Left ventricle myocardium inferior (tissue), 1 donor: ENCODE measurements around the gene PPBP. TPM values are rescaled to one million over a fixed set of nuclear protein-coding genes. Genes with fewer than 3 reads are reported as not detected.

ENCODE experiments used
- DNase-seq: peaks from one replicate; pipeline ENCODE4 v3.0.0-alpha.2; 2020
- H3K27ac ChIP-seq: fragments of 200-600 bp; replicated peaks from 2 replicates; pipeline ENCODE4 v1.8.0; 2021
- H3K27me3 ChIP-seq: fragments of 200-600 bp; 2 replicates; pipeline ENCODE4 v1.8.0; 2021; ENCODE audit warnings: low read depth
- H3K36me3 ChIP-seq: fragments of 200-600 bp; 2 replicates; pipeline ENCODE4 v1.8.0; 2021
- H3K4me1 ChIP-seq: fragments of 200-600 bp; 2 replicates; pipeline ENCODE4 v1.8.0; 2021
- H3K4me3 ChIP-seq: fragments of 200-600 bp; 2 replicates; pipeline ENCODE4 v1.8.0; 2021; ENCODE audit warnings: mild to moderate bottlenecking, moderate library complexity
- H3K9me3 ChIP-seq: fragments of 200-600 bp; replicated peaks from 2 replicates; pipeline ENCODE4 v1.8.0; 2021
- CTCF ChIP-seq: fragments of 200-600 bp; IDR thresholded peaks from 2 replicates; pipeline ENCODE4 v1.8.0; 2021; ENCODE audit warnings: antibody characterized with exemption, mild to moderate bottlenecking, borderline replicate concordance
- intact Hi-C: fragments of 100-400 bp; cut with micrococcal nuclease; formaldehyde crosslinking; loops from one replicate; pipeline ENCODE4 v1.11.0; 2022
- total RNA-seq: library from RNA; stranded (reverse); fragmentation: NEBNext Ultra II Directional; extraction: Animal tissue kit (Norgen Biotek cat#: 25700); gene quantifications from one replicate; pipeline ENCODE4 v1.2.1, GENCODE V29; 2021
- donor health status: DM: no; HTN: yes; CAD: no; lungs with severe emphysema.

The PPBP gene
- total RNA-seq, 1 donor from 2014 or later, result 1.2 TPM

- TF ChIP-seq CTCF, result no peak
- Histone ChIP-seq H3K9me3 (peaks cover 66% of the 10 kb centered on the region), H3K27ac (no peak overlapping the region), H3K36me3 (no peaks in the 10 kb centered on the region), H3K4me3 (no peak overlapping the region), H3K4me1 (no peaks in the 10 kb centered on the region), H3K27me3 (no peaks in the 10 kb centered on the region)
- intact Hi-C loops, result no loop called here
- DNase-seq, result no peak
Measured at GRCh38 chr4:73974352-73974751, 13.6 kb downstream of the PPBP start.

- DNase-seq, result no peak
- no peak for TF ChIP-seq CTCF
- no peak overlapping the region for H3K27ac ChIP-seq
- no peaks in the 10 kb centered on the region for H3K36me3 ChIP-seq
- H3K4me1 ChIP-seq, result no peaks in the 10 kb centered on the region
- no peak overlapping the region for H3K4me3 ChIP-seq
- H3K27me3 ChIP-seq, result peaks cover 14% of the 10 kb centered on the region
- intact Hi-C loops, result no loop called here
- H3K9me3 ChIP-seq, result peaks cover 64% of the 10 kb centered on the region
Measured at GRCh38 chr4:73970945-73971344, 17.0 kb downstream of the PPBP start.

GRCh38 chr4:73970011-73970410, 18.0 kb downstream of the PPBP start:
- no peak for DNase-seq

DNA sequence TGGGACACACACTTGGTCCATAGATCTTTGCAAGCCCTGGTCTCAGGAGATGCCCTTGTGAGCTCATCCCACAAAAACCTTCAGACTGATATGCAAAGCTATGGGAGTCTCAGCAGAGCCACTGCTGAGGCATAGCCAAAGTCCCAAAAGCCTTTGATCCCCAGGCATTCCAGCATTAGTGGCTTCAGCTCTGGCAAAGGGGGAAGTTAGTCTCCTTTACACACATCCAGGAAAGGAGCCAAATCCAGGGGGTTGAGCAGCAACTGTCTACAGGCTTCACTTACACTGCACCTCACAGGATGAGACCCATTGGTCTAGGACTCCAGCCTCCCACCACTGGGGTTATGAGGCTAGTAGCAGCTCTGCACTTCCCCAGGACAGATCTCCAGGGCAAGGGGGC, 20.1 kb downstream of the PPBP start:
- no peaks in the 10 kb centered on the region for H3K4me1 ChIP-seq
- intact Hi-C loops, result no loop called here

More at GRCh38 chr4:73970011-73970410, 18.0 kb downstream of the PPBP start:
- intact Hi-C loops, result no loop called here
- Histone ChIP-seq H3K36me3 (no peaks in the 10 kb centered on the region), H3K9me3 (peaks cover 55% of the 10 kb centered on the region), H3K4me1 (no peaks in the 10 kb centered on the region), H3K27me3 (peaks cover 22% of the 10 kb centered on the region), H3K4me3 (no peak overlapping the region), H3K27ac (no peak overlapping the region)
- no peak for TF ChIP-seq CTCF

GRCh38 chr4:73964862-73965611, 23.0 kb downstream of the PPBP start:
- Histone ChIP-seq H3K36me3 (no peaks in the 10 kb centered on the region), H3K27me3 (peaks cover 22% of the 10 kb centered on the region), H3K4me3 (no peak overlapping the region), H3K9me3 (peaks cover 25% of the 10 kb centered on the region), H3K4me1 (no peaks in the 10 kb centered on the region), H3K27ac (no peak overlapping the region)
- TF ChIP-seq CTCF, result peak; percentile 20
- DNase-seq, result no peak
- intact Hi-C loops, result no loop called here

More for the DNA sequence above, 20.1 kb downstream of the PPBP start:
- no peak for DNase-seq
- TF ChIP-seq CTCF, result no peak
- Histone ChIP-seq H3K27me3 (peaks cover 22% of the 10 kb centered on the region), H3K27ac (no peak overlapping the region), H3K9me3 (peaks cover 33% of the 10 kb centered on the region), H3K4me3 (no peak overlapping the region), H3K36me3 (no peaks in the 10 kb centered on the region)
